ENCODE measurements around the gene TRIM15.
"Not testable (repeated sequence)": the region's sequence is repeated elsewhere in the genome, so short reads cannot be mapped to it uniquely, and the experiment has no call there.

TRIM15 gene

DNA sequence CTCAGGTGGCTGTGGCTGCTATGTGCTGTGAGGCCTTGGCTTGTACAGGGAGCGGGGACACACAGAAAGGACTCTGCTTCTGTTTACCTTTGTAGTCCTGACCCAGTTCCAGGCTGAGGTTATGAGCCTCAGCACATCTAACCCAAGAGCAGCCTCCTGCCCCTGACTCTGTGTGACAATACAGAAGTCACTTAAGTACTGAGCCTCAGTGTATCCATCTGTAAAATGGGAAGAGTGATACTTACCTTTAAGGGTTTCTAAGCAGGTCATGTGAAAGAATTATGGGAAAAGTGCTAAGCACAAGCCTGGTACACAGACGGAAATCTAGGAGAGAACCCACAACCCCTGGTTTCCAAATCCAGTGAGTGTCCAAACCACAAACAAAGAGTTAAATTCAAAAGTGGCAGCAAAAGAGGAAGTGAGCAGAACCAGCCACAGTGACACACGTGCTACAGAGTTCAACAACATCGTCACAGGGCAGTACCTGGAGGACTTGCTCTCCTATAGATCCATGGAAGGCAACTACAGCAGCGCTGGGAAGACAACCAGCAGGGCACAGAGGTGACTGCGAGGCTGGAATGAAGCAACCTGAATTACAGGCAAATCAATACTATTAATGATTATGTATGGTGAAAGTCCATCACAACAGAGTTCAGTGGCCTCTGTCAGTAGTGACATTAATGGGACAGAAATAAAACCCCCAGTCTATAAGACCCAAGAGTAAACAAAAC, 37.4 kb downstream of the TRIM15 start:
- no peak for DNase-seq

DNA sequence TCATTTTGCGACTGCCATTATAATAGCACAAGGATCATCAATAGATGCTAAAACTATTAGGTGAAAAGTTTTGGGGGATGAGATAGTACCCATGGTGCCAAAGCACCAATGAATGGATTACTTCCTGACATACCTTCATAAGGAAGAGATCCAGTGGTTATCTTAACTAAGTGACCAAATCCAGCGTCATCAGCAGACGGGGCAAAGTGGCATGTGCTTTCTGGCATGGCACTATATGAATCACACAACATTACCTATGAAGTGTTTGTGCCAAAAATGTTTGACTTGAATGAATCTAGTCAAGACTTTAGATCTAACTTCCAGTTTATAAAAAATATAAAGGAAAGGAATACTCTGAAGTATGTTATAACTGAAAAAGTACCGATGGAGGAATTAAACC, 39.0 kb downstream of the TRIM15 start:
- no peak for DNase-seq

DNA sequence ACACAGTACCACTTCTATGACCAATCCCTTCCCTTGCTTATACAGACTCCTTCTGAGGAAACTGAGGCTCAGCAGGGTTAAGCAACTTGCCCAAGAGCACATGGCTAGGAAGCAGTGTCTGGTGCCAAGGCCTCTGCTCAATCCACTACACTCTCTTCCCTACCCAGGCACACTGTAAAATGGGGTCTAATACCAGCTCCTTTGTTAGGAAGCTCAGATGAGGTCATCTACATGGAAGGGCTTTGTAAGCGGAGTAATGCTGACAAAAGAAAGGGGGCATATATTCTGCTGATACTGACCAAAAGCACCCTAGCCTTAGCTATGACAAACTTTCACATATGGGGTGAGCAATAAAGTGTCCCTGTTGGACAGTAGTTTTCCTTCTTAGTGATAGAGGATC, 40.8 kb downstream of the TRIM15 start:
- no peak for DNase-seq

DNA sequence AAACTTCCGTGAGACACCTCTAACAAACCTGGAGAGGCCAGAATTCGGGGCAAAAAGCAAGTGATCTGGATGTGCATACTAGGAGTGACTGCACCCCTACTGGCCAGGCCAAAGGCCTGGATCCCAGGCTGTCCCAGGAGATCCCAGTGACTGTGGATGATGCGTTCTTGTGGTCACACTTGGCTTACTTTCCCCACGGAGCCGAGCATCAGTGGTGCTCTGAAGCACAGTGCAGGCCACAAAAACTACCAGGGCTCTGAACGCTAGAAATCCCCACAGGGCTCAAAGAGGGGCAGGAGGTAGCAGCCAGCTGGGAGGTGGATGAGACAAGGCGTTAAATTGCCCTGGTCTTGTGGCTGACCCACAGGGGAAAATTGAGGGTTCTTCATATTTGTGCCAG, 42.8 kb downstream of the TRIM15 start:
- DNase-seq: no peak

DNA sequence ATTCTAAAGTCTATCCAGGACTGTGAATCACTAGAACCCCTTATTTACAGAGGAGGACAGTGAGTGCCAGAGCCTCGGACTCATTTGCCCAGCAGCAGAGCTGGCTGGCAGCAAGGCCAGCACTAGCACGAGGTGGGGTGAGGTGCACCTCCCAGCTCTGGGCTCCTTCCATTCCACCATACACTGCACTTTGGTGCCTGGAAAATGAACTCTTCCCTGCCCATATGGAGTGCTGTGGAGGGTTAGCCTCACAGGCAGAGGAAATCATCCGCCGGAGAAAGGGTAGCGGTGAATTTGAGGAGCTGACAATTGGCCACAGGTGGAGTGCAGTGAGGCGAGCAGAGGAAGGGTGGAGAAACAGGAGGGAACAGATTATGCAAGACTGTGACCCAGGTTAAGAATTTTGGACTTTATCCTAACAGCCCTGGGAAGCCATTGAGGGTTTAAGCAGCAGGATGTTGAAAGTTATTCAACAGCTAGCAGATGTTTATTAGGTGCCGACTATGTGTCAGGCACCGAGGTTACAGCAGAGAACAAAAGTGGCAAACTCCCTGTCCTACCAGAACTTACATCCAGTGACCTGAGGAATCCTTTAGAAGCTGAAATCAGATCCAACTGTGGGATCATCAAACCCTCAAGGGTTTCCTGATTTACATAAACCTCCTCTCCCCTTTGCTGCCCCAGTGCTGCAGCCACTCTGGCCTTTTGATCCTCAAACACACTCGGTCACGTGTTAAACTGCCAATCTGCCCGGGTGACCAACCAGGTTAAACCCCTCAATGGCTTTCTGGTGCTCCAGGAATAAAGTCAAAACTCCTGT, 43.7 kb downstream of the TRIM15 start:
- DNase-seq: peak; percentile 6

DNA sequence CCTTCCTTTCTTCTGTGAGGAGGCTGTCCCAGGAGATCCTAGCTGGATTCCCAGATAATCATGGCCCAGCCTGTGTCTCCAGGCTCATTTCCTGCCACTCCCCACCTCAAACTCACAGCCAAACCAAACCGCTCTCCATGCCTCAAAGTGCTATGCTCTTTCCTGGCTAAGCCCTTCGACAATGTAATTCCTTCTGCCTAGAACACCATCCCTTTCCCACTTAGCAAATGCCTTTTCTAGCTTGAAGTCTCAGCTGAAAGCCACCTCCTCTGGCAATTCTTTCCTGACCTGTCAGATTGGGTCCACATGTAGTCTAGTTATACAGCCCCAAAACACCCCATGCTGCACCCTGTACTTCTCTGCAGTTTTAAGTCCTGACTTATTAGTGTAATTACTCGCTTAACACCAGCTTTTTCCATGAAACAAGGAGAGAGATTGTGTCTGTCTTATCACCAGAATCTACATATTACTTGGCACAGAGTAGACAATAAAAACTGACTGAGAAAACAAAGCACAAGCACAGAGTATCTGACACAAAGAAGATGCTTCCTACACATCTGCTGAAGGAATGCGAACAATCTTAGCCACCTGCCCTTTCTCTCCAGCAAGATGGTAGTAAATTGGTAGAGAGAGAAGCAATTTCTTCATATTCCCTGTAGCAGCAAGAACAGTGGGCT, 44.4 kb downstream of the TRIM15 start:
- peak; percentile 9 for DNase-seq

DNA sequence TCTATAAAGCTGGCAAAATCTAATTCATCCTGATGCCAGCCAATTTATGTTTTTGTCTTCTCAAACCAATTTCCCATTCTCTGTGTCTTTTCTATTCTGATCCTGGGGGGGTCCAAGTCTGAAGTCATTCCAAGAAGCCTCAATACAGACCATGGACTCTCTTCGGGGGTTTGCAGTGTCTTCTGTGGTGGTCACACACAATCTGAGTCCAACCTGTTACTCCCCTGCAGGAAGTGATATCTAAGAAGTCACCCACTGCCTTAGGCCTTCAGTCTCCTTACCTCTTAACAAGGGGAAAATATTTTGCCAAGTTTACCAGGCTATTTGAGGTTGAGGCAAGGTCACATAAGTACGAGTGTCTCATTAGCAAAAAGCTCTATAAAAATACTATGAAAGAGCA, 48.0 kb downstream of the TRIM15 start:
- no peak for DNase-seq

DNA sequence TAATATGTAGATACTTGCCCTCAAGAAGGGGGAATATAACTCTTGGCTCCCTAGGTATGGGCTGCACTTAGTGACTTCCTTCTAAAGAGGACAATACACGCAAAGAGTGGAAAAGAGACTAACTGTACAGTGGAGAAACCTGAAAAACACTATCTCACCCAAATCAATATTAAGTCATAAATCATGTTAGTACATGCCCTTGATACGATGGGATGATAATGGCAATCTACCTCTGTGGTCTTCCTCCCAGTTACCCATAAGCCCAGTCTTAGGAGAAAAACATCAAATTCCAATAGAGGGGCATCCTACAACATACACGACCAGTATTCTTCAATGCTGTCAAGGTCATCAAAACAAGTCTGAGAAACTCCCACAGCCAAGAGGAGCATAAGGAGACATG, 48.6 kb downstream of the TRIM15 start:
- DNase-seq: no peak

DNA sequence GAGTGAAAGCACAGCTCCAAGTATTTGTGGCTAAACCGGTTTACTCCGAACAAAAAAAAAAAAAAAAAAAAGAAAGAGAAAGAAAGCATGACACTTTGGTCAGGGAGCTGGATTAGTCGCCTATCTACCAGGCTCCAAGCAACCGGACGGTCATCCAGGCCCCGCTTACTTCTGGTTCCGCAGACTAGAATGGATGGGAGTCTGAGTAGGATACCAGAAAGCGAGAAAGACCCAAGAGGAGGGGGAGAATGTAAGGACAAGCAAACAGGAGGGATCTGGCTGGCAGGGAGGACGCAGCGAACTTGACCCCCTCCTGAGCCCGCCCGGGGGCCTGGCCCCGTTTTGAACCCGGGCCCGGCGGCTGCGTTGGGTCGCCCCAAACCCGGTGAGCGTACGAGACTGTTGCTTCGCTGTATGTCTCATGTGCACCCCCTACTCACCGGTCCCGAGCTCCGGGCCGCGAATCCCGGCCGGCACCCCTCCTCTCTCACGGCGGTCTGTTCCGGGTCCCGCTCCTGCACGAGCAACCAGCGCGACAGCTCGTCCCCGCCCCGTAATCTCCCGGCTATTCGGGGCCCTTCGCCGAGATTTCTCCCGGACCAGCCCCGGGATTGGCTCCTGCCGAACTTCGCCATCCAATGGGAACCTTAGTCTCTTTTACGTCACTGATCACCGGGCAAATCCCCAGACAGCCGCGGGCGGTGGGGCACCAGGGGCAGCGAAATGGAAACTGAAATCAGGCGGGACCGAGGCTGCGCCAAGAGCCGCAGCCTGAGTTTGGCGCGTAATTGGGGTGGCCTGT, 49.7 kb downstream of the TRIM15 start, which contains the start of gene TRIM26:
TRIM26 (minus strand) TSS at position 542 of the 802 bp plus-strand sequence. CDS start 14,303 bp downstream, outside the sequence.
- DNase-seq: peak; percentile 97

DNA sequence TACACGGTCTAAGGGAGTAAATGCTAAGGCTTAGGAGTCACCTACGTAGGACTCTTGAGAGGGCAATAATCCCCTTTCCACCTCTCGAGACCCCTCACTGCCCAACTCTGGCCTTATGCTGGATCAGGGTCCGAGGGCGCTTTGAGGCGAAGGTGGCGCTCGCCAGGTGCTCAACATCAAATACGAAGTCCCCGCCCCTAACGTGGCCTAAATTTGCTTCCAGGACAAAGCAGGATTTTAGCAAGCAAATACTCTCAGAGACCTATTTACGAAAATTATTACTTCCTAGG, 50.3 kb downstream of the TRIM15 start:
- peak; percentile 1 for DNase-seq

DNA sequence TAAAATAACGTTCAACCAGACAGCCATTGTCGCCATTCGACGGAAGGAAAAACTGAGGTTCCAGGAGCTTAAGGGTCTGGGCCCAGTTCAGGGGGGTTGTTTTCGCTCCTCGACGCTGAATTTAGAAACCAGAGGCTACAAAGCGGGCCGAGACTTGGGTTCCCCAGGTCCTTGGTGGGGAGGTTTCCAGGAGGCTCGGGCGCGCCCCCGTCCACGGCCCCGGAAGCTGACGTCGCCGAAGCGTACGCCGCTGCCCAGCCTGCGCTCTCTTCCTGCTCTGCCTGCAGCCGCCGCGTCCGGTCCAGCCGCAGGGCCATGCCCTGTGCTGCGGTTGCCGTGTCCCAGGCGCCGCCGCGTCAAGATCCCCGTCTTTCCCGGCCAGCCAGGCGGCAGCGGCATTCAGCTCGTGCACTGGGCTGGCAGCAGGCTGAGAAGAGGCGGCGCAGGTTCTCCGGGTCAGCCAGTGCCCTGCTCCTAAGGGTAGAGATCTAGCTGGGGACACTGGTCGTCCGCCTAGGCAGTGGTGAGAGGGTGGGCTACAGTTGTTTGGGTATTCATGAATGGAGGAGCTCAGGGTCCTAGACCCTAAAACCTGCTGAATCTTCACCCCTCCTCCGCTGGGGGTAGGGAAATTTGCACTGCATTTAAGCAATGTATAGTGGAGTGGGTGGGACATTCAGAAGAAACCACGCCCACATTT, 50.8 kb downstream of the TRIM15 start:
- peak; percentile 62 for DNase-seq

DNA sequence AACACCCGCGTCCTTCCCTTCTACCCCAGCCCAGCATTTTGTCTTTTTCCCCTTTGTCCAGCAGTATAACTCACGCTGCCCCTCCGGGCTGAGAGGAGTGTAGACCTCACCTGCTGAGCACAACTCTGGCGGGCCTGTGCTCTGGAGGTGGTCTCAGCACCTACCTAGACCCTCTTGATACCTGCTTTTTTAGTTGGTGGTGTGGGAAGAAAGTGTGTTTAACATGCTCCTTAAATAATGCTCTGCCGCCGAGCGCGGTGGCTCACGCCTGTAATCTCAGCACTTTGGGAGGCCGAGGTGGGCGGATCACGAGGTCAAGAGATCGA, 51.3 kb downstream of the TRIM15 start:
- no peak for DNase-seq

DNA sequence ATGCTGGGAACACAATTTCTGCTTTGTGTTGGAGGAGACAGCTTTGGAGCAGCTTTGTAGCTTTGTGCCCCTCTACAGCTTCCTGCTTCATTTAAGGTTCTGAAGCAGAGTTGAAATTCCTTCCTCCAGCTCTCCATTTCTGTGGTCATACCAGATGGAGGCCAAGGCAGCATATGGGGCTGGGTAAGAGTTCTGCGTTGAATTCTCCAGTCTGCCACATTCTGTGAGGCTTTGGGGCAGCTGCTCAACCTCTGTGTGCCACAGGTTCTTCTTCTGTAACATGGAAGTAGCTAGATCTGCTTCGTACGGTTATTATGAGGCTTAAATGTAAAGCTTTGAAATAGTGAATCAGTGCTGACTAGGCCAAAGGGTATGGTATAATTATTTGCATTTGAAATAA, 52.8 kb downstream of the TRIM15 start:
- DNase-seq: peak; percentile 9

DNA sequence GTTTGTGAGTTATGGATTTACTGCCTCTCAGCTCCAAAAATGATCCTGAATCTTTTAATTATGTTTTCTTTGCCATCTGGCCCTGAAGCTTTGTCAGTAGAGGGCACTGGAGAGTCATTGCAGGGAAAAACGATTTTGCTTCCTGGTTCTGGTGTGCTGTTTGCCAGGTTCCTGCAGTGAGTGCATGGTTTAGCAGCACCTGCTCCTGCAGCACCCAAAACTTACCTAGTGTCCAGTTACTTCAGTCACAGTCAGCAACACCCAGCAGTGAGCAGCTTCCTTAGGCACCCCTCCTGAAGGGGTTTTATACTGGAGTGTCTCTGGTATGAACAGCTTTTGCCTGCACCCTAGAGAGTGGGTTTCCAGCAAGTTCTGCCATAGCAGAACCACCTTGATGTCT, 55.9 kb downstream of the TRIM15 start:
- peak; percentile 33 for DNase-seq

DNA sequence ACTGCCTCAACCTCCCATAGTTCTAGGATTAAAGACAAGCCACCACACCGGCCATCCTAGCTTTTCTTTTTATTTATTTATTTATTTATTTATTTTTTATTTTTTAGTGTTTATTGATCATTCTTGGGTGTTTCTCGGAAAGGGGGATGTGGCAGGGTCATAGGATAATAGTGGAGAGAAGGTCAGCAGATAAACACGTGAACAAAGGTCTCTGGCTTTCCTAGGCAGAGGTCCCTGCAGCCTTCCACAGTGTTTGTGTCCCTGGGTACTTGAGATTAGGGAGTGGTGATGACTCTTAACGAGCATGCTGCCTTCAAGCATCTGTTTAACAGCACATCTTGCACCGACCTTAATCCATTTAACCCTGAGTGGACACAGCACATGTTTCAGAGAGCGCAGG, 58.0 kb downstream of the TRIM15 start:
- DNase-seq: not testable (repeated sequence)

DNA sequence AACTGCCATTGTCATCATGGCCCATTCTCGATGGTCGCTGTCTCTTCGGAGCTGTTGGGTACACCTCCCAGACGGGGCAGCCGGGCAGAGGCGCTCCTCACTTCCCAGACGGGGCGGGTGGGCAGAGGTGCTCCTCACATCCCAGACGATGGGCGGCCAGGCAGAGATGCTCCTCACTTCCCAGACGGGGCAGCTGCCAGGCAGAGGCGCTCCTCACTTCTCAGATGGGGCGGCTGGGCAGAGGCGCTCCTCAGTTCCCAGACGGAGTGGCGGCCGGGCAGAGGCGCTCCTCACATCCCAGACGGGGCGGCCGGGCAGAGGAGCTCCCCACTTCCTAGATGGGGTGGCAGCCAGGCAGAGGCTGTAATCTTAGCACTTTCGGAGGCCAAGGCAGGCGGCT, 58.6 kb downstream of the TRIM15 start:
- DNase-seq: not testable (repeated sequence)

Data from fibroblast of skin of abdomen (primary cell).